Lung (tissue), 12 donors: ENCODE measurements around the gene RAP1GDS1. TPM values are rescaled to one million over a fixed set of nuclear protein-coding genes. Genes with fewer than 3 reads are reported as not detected.

ENCODE experiments used
- ATAC-seq: fragments of 200-7000 bp; cut with Tn5 transposase; one replicate; pipeline ENCODE4 v1.9.1; 2020; ENCODE audit warnings: moderate number of reproducible peaks; ENCODE audit not compliant: insufficient read depth, low FRiP score
- DNase-seq, 3 donors: peaks; one replicate each; pipeline ENCODE4 v3.0.0-alpha.2; 2013 to 2017
- H3K27ac ChIP-seq, 2 donors: one replicate each; pipeline ENCODE4 v1.5.1; 2013; ENCODE audit warnings: mild to moderate bottlenecking in 2 of 2, moderate library complexity in 2 of 2, control low read depth in 1 of 2, inconsistent platforms in 1 of 2, low read depth in 1 of 2, low read length in 1 of 2
- H3K27me3 ChIP-seq, 3 donors: one replicate each; pipeline ENCODE4 v1.5.1; 2013; ENCODE audit warnings: low read length in 2 of 3; ENCODE audit not compliant: control insufficient read depth in 3 of 3, insufficient read depth in 3 of 3
- H3K36me3 ChIP-seq, 4 donors: one replicate each; pipeline ENCODE4 v1.5.1; 2013; ENCODE audit warnings: low read length in 4 of 4, mild to moderate bottlenecking in 1 of 4, moderate library complexity in 1 of 4; ENCODE audit not compliant: control insufficient read depth in 4 of 4, insufficient read depth in 4 of 4
- H3K4me1 ChIP-seq, 5 donors: one replicate each; pipeline ENCODE4 v1.5.1; 2013; ENCODE audit warnings: low read length in 5 of 5, mild to moderate bottlenecking in 2 of 5, moderate library complexity in 1 of 5; ENCODE audit not compliant: control insufficient read depth in 5 of 5, insufficient read depth in 5 of 5
- H3K4me3 ChIP-seq: one replicate; pipeline ENCODE4 v1.5.1; 2013; ENCODE audit warnings: mild to moderate bottlenecking, control low read depth, moderate library complexity
- H3K9ac ChIP-seq, 2 donors: one replicate each; pipeline ENCODE4 v1.5.1; 2013; ENCODE audit warnings: low read length in 2 of 2, control low read depth in 1 of 2; ENCODE audit not compliant: insufficient read depth in 1 of 2
- H3K9me3 ChIP-seq, 4 donors: one replicate each; pipeline ENCODE4 v1.5.1; 2013; ENCODE audit warnings: low read length in 3 of 4, mild to moderate bottlenecking in 1 of 4, moderate library complexity in 1 of 4; ENCODE audit not compliant: control insufficient read depth in 4 of 4, insufficient read depth in 3 of 4
- WGBS, 2 donors: extraction: QIAGEN DNeasy Blood & Tissue Kit; methylation state at CpG; one replicate each; pipeline ENCODE4 v1.1.7; 2013; 5-methylcytosine and 5-hydroxymethylcytosine counted together
- polyA plus RNA-seq, 2 donors: library from polyadenylated mRNA; stranded (reverse); fragments of 200-250 nt; gene quantifications; one replicate each; pipeline ENCODE4 v1.2.1, GENCODE V29; 2013
- total RNA-seq, 2 donors: library from RNA; depleted of rRNA in 1 of 2; stranded (reverse); fragments of >200 nt in 1 of 2; gene quantifications; one replicate each; pipeline ENCODE4 v1.2.1, GENCODE V29; 2014 to 2021
- TF ChIP-seq, protein P1 (sequence below): IDR thresholded peaks from 2 replicates; pipeline ENCODE4 v1.5.1; 2012; ENCODE audit warnings: mild to moderate bottlenecking; ENCODE audit errors: control extremely low read depth, extremely low read depth
- donor health status: control.
- donor health status: control.
- donor health status: Bipolar disorder and iron deficiency.
- donor health status: healthy.
- donor health status: DM: yes; HTN: yes; CAD: no.

The RAP1GDS1 gene
- total and polyA plus RNA-seq, 4 donors = 12.3 to 41.6 (median 26.5) TPM

DNA sequence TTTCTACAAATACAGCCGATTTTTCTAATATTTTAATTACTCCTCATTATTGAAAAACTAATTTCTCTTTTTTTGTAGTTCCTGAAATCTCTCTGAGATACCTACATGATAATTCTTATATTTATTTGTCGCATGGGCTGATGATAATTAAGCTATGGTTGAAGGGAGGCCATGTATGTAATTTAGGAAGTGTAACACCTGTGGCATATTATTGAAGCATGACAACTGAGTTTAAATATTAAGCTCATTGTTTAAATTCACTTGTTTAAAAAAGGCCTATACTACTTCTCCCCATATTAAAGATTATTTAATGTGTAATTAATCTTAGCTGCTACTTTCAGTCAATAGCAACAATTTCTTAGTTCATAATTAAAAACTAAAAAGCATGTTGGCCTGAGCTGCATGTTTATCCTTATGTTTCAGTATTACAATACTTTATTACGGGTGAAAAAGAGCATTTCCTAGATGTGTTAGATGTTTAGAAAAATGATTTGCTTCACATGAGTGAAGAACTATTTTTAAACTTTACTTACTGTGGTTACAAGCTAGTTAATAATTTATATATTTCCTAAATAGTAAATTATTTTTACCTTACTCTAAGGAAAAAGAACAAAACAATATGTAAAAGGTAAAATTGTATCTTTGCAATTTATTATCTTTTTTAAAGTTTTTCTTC, 122.4 kb downstream of the RAP1GDS1 start:
- DNase-seq (no peak), ATAC-seq (no peak)
- 94 to 97% methylated on average over 3 of the region's 3 CpGs for WGBS, 2 donors

DNA sequence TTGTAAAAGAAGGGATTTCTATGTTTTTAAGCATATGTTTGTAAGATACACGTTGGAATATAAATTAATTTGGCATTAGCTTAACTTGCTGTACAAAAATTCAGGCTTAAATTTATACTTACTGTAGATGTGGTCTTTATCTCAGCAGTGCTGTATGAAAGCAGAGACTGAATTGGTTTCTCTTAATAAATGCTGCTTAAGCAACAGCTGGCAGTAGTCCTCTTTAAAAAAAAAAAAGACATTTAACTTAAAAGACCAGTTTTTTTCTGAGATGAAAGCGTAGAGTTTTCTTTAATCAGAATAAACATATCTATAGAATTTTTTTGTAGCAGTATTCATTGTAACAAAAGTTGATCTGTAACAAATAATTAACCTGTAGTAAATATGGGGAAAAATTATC, 124.6 kb downstream of the RAP1GDS1 start:
- no peak for ATAC-seq
- Histone ChIP-seq H3K4me1 (peaks cover 0 to 6% (median 0%) of the 10 kb centered on the region in 5 donors), H3K9ac (no peak overlapping the region), H3K27ac (no peak overlapping the region), H3K9me3 (no peaks in the 10 kb centered on the region), H3K27me3 (no peaks in the 10 kb centered on the region), H3K36me3 (no peaks in the 10 kb centered on the region), H3K4me3 (no peak overlapping the region)
- TF ChIP-seq, protein P1, sequence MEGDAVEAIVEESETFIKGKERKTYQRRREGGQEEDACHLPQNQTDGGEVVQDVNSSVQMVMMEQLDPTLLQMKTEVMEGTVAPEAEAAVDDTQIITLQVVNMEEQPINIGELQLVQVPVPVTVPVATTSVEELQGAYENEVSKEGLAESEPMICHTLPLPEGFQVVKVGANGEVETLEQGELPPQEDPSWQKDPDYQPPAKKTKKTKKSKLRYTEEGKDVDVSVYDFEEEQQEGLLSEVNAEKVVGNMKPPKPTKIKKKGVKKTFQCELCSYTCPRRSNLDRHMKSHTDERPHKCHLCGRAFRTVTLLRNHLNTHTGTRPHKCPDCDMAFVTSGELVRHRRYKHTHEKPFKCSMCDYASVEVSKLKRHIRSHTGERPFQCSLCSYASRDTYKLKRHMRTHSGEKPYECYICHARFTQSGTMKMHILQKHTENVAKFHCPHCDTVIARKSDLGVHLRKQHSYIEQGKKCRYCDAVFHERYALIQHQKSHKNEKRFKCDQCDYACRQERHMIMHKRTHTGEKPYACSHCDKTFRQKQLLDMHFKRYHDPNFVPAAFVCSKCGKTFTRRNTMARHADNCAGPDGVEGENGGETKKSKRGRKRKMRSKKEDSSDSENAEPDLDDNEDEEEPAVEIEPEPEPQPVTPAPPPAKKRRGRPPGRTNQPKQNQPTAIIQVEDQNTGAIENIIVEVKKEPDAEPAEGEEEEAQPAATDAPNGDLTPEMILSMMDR = no peak
- 87 to 89% methylated on average over 2 of the region's 2 CpGs for WGBS, 2 donors
- DNase-seq = peak in 2 of 3 donors; percentile 50 to 71

More for the DNA sequence above, 122.4 kb downstream of the RAP1GDS1 start:
- no peaks in the 10 kb centered on the region for H3K9me3 ChIP-seq
- H3K4me1 ChIP-seq = peaks cover 0 to 6% (median 0%) of the 10 kb centered on the region in 5 donors
- H3K36me3 ChIP-seq = no peaks in the 10 kb centered on the region
- no peak overlapping the region for H3K9ac ChIP-seq
- TF ChIP-seq, protein P1 = no peak
- no peak overlapping the region for H3K27ac ChIP-seq
- no peak overlapping the region for H3K4me3 ChIP-seq
- no peaks in the 10 kb centered on the region for H3K27me3 ChIP-seq

DNA sequence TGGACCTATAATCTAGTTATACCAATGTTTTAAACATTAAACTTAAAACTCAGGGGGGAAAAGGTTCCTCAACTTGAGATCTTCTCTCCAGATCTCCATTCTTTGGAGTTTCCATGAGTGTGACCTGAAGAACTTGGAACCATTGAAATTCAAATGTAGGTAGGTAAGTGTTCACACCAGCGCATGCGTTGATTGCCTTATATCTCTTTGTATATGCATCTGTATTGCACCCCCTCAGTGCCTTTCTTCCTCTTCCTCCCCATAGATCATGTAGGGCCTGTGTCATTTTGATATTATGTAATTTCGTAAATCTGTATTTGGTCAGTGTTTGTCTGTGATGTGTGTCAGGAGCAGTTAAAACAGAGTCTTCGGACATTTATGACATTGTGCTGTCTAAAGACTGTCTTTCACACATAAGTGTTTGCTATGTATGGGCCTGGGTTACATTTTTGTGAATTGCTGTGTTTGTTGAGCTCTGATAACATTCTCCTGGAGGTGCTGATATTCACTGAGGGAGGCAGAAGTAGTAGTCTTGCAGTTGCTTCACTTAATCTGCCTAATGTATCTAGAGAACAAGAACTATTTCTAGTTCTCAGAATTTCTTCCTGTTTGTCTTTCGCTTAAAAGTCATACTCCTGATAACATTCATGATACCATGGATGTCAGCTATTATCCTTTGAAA, 126.3 kb downstream of the RAP1GDS1 start:
- WGBS, 2 donors = 94 to 97% methylated on average over 5 of the region's 5 CpGs
- DNase-seq (no peak), ATAC-seq (no peak)
- no peak overlapping the region for H3K9ac ChIP-seq
- H3K9me3 ChIP-seq = no peaks in the 10 kb centered on the region
- no peak overlapping the region for H3K4me3 ChIP-seq
- H3K27ac ChIP-seq = no peak overlapping the region
- H3K36me3 ChIP-seq = no peaks in the 10 kb centered on the region
- H3K27me3 ChIP-seq = no peaks in the 10 kb centered on the region
- TF ChIP-seq, protein P1 = no peak
- H3K4me1 ChIP-seq = peaks cover 0 to 6% (median 0%) of the 10 kb centered on the region in 5 donors
